Pulmonary artery endothelial cell (primary cell): ENCODE data around the gene TBC1D22A. TPM values are rescaled to one million over a fixed set of nuclear protein-coding genes. Genes with fewer than 3 reads are reported as not detected.

Experiments
- DNase-seq: peaks from one replicate; pipeline ENCODE4 v3.0.0-alpha.2; 2011; ENCODE audit warnings: low read depth, low spot score
- total RNA-seq: library from RNA; depleted of rRNA; stranded (reverse); fragments of >200 nt; gene quantifications from 2 replicates; pipeline ENCODE4 v1.2.3, GENCODE V29; 2014

The TBC1D22A gene
- total RNA-seq, 1 donor from 2014 or later = 17.4 TPM

DNA sequence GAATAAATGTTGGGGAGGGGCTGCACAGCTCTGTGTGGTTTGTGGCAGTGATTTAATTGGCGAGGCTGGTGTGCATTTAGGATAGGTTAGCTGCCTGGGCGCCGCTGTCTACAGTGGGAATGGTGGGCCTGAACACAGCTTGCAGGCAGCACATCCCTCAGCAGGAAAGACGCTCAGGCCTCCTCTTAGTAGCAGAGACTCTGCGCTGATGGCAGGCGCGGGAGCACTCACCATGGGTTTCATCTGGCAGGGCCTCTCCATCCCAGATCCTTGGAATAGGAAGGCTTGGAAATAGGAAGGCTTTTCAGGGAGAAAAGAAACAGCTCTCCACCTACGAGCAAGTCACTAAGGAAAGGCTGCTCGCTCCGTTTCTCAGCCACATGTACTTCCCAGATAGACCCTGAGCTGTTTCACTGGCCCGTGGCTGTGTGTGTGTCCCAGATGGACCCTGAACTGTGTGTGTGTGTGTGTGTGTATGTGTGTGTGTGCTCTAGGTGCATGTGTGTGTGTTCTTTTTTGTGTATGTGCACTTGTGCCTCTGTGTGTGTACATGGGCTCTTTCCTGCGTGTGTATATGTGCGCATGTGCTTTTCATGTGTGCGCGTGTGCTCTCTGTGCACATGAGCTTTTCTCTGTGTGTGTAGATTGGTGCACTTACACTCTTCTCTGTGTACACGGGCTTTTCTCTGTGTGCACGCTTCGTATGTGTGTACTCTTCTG lies 144.0 kb downstream of the TBC1D22A start:
- DNase-seq = no peak

GRCh38 chr22:46907241-46908215 lies 145.1 kb downstream of the TBC1D22A start:
- DNase-seq = no peak

GRCh38 chr22:46908641-46909107 lies 146.2 kb downstream of the TBC1D22A start:
- no peak for DNase-seq

DNA sequence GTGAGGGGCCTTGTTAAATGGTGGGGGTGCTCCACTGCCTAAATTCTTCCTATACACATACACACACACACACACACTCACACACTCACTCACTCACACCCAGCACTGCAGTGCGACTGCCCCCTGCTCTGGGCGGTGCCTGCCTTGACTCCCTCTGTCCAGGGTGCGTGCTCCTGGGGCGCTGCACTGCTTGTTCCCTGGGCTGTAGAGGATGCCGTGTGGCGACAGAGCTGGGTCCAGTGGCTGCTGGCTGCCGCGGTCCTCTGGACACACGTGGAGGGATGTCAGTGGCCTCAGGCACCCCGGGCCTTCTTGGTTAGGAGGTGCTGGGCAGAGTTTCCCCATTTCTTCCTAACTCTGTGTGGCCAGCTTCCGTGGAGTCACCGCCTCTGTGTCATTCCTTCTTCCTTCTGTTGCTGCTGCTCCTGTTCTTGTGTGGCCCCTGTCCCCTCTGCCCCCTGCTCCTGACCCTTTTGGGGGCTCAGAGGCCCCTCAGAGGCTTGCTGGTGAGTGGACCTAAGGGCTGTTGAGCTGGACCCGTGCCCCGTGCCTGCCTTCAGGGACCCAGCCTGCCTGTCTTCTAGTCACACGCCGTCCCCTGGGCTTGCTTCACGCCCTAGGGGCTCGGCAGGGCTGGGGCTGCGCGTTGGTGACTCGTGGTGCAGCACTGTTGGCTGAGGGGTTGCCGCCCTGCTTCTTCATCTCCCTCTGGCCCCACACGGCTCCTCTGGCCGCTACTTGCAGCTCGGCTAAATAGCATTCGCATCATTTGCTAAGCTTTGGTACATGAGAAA lies 147.0 kb downstream of the TBC1D22A start:
- no peak for DNase-seq

DNA sequence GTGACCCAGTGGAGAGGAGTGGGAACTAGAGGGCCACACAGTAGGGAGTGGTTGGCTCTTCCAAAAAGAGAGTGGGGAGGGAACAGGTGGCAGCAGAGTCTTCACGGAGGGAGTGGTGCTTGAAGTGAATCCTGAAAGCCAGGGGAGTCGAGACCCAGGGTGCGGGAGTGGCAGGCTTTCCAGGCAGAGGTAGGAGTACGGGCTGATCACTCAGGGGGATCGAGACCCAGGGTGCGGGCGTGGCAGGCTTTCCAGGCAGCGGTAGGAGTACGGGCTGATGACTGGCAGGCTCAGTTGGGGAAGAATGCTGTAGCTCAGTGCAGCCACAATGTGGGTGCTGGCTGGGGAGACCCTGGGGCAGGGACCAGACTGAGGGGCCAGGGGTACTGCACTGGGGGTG lies 148.2 kb downstream of the TBC1D22A start:
- DNase-seq = no peak

DNA sequence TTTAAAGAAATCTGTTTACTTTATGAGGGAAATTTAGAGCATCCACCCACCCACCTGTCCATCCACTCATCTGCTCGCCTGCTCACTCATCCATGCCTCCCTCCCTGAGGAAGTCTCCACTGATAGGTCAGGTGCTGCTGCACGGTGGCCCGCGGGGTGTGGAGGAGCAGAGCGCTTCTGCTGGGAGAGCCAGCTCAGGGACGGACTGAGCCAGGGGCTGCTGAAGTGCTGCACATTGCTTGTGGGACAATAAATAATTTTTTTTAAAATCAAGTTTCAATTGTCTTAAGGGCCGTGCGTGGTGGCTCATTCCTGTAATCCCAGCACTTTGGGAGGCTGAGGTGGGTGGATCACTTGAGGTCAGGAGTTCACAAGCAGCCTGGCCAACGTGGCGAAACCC lies 148.9 kb downstream of the TBC1D22A start:
- no peak for DNase-seq

DNA sequence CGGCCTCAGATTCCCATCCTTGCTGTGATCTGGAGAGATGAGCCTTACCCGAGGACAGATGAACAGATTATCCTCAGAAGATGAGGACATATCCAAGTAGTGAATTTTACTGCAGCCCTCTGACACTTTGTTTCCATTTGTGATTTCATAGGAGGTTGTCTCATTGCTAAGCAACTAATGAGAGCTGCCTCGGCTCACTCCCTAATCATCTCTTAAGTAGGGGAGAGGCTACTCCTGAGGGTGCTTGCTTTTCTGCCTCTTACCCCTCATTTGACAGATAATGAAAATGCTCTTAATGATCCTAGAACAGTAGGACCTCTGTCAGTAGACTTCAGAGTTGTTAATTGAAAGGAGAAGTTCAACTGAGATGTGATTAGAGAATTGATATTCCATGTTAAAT lies 150.9 kb downstream of the TBC1D22A start:
- no peak for DNase-seq

- no peak for DNase-seq
Observed at GRCh38 chr22:46914481-46914880, 152.0 kb downstream of the TBC1D22A start.

DNA sequence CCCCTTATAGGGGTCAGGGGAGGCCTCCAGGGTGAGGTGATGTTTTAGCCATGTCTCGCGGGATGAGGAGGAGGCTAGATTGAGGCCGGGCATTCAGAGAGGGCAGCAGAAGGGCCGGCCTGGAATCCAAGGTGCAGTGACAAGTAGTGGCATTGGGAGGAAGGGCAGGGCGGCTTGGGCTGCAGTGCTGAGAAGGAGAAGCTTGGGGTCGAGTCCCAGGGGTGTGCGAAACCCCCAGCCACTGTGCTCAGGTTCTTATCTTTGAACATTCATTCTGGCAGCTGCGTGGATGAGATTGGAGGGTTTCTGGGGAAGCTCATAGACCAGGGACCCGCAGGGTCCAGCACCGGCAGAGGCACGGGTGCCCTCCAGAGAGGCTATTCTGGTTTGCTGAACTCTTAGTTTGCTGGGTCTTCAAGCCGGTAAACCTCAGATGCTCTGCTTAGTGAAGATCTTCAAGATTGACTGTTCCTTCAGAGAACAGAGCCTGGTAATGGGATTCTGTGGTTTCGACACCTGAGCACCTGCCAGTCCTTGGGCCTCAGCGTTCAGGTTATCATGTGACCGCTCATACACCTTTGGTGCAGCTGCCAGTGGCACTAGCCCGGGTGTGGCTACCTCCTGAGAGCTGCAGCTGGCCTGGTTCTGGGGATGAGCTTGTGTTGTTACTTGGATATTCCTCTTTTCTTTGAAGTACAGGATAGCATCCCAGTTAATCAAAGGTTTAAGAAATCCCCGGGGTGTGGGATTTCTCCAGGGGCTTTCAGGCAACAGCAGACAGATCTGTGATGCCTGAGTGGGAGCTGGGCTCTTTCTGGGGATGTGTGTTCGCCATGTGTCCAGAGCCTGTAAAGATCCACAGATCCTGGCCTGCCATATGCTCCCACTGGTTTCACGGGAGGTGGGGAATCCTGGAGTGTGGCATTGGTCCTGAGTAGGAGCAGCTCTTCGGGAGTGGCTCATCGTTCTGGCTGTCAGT lies 152.8 kb downstream of the TBC1D22A start:
- no peak for DNase-seq

GRCh38 chr22:46915950-46916730 lies 153.7 kb downstream of the TBC1D22A start:
- no peak for DNase-seq

GRCh38 chr22:46916886-46917770 lies 154.7 kb downstream of the TBC1D22A start:
- DNase-seq = no peak

- DNase-seq = no peak
Observed at GRCh38 chr22:46917771-46918101, 155.3 kb downstream of the TBC1D22A start.

GRCh38 chr22:46918197-46918596 lies 155.7 kb downstream of the TBC1D22A start:
- DNase-seq = no peak

DNA sequence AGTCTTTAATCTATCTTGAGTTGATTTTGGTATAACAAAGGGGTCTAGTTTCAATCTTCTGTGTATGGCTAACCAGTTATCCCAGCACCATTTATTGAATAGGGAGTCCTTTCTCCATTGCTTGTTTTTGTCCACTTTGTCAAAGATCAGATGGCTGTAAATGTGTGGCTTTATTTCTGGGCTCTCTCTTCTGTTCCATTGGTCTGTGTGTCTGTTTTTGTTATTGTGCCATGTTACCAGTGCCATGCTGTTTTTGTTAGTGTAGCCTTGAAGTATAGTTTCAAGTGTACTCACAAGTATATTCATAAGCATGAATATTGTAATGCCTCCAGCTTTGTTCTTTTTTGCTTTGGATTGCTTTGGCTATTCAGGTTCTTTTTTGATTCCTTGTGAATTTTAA lies 159.6 kb downstream of the TBC1D22A start:
- no peak for DNase-seq

- no peak for DNase-seq
Observed at GRCh38 chr22:46923394-46923793, 160.9 kb downstream of the TBC1D22A start.

GRCh38 chr22:46925818-46926217 lies 163.4 kb downstream of the TBC1D22A start:
- no peak for DNase-seq

- DNase-seq = no peak
Observed at GRCh38 chr22:46929046-46929709, 166.7 kb downstream of the TBC1D22A start.

GRCh38 chr22:46929710-46930204 lies 167.3 kb downstream of the TBC1D22A start:
- no peak for DNase-seq
